C4-2B (cell line): Measurements from ENCODE around the gene DIAPH2.

Experiments used
- H3K27ac ChIP-seq: fragments of 450-650 bp; 2 replicates; pipeline ENCODE4 v1.5.1; 2017
- CTCF ChIP-seq: fragments of 450-650 bp; conservative IDR thresholded peaks from 2 replicates; pipeline ENCODE4 v1.5.1; 2017; ENCODE audit warnings: mild to moderate bottlenecking
- ZFX ChIP-seq: fragments of 450-650 bp; IDR thresholded peaks from 2 replicates; pipeline ENCODE4 v1.6.1; 2017

Gene DIAPH2

DNA sequence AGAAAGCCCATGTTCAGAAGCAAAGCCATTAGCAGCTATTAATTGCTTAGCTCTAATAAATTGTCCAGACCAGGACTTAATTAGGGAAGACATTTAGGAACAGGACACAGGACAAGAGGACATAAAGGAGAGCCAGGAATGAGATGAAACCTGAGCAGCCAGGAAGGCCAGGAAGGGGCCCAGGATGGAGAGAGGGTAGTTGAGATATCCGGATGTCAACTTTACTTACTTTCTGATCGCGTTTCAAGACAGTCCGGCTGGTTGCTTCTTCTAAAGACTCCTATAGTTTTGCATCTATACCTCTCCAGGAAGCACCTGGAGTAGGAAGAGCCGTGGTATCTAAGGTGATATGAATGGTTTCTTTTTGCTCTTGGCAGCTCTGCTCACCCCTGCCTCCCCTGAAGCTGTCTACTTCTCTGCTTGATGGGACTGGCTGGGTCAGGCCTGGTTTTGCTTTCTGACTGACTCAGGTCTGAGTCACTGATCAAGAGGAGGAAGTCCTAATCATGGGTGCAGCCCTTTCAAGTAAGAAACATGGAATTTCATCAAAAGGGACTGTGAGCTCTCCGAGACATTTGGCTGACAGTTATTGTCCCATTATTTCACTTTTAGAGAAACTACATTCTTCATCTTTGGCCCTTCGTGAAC lies 932.4 kb downstream of the DIAPH2 start:
- TF ChIP-seq CTCF (no peak), ZFX (no peak)
- H3K27ac ChIP-seq, result no peak overlapping the region

GRCh38 chrX:97619499-97619898 lies 934.9 kb downstream of the DIAPH2 start:
- H3K27ac ChIP-seq, result no peak overlapping the region
- no peak for TF ChIP-seq CTCF
- TF ChIP-seq ZFX, result no peak

DNA sequence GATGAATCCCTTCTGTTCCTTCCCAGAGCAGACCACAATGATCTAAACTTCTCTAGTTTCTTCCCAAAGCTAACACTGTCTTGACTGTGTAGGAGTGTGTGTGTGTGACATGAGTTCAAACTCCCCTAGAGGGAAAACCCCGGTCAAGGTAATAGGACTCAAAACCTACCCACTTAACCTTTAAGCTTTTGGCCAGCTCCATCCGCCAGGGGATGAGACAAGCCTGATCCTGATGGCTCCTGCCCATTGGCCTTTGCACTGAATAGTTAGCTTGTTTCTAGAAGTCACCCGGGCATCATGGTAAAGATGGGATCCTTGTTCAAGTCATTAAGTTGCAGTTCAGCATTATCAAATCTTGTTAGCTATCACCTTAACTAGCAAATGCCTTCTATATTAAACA lies 937.5 kb downstream of the DIAPH2 start:
- TF ChIP-seq ZFX, result no peak
- TF ChIP-seq CTCF, result no peak
- H3K27ac ChIP-seq, result no peak overlapping the region

DNA sequence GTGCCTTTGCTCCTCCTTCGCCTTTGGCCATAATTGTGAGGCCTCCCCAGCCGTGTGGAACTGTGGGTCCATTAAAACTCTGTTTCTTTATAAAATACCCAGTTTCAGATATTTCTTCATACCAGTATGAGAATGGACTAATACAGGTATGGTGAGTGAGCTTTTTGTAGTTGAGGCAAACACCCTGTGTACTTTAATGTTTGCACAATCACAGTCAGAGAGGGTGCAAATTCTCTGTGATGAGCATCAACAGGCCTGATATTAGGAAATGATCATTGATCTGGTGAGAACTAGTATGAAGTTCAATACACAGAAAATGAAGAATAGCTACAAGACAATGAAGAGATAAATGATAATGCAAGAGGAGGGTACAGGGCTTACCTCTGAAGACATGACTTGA lies 943.7 kb downstream of the DIAPH2 start:
- no peak overlapping the region for H3K27ac ChIP-seq
- TF ChIP-seq CTCF (no peak), ZFX (no peak)

- no peak overlapping the region for H3K27ac ChIP-seq
- TF ChIP-seq CTCF (no peak), ZFX (no peak)
Observed at GRCh38 chrX:97628807-97629596, 944.4 kb downstream of the DIAPH2 start.

- H3K27ac ChIP-seq, result no peak overlapping the region
- no peak for TF ChIP-seq CTCF
- no peak for TF ChIP-seq ZFX
Observed at GRCh38 chrX:97629597-97629985, 944.9 kb downstream of the DIAPH2 start.

GRCh38 chrX:97633798-97634197 lies 949.2 kb downstream of the DIAPH2 start:
- H3K27ac ChIP-seq, result no peak overlapping the region
- no peak for TF ChIP-seq ZFX
- no peak for TF ChIP-seq CTCF
